ENCODE measurements around the gene OR4D5.

OR4D5 gene
- long read RNA-seq, donor 1 = 0 reads
- long read RNA-seq, donor 2 = 0 reads
- long read RNA-seq, donor 3 = 0 reads
- long read RNA-seq, donor 4 = 0 reads
- long read RNA-seq, donor 5 = 0 reads
- long read RNA-seq, donor 6 = 0 reads
- long read RNA-seq, donor 7 = 0 reads
- long read RNA-seq, donor 8 = 0 reads

GRCh38 chr11:123939317-123939716 is at the start of gene OR4D5:
Gene OR4D5 (plus strand): TSS chr11:123939617. CDS start chr11:123939617, 0 bp downstream.
- DNase-seq = no peak

GRCh38 chr11:123892031-123892430 is 47.4 kb upstream of the OR4D5 start:
- no peak for DNase-seq

- DNase-seq = no peak
These were observed 39.6 kb upstream of the OR4D5 start for GRCh38 chr11:123899792-123900191.

DNA sequence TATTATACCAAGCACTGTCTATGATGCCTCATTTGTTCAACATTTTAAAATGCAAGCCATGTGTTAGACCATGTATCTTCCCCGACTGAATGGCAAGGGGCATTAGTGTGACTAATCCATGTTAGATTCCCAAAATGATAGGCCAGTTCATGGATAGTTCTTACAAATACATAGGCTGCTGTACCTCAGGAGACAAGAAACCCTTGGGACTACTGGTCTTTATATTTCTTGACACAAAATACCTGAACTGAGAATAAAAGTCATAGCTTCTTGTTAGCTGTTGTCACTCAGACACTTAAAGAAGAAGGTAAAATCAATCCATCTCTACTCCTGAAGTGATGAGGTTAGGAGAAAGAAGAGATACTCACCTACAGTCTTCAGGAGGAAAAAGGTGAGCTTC is 37.5 kb upstream of the OR4D5 start, which contains the start of gene OR8D4:
Gene OR8D4, plus strand, starts transcription at position 301 of the 400 bp plus-strand sequence. CDS start 4,265 bp downstream, outside the sequence.
- no peak for DNase-seq

- DNase-seq = no peak
These were observed 35.5 kb upstream of the OR4D5 start for GRCh38 chr11:123903932-123904331.

- no peak for DNase-seq
These were observed 34.5 kb upstream of the OR4D5 start for GRCh38 chr11:123904932-123905331.

DNA sequence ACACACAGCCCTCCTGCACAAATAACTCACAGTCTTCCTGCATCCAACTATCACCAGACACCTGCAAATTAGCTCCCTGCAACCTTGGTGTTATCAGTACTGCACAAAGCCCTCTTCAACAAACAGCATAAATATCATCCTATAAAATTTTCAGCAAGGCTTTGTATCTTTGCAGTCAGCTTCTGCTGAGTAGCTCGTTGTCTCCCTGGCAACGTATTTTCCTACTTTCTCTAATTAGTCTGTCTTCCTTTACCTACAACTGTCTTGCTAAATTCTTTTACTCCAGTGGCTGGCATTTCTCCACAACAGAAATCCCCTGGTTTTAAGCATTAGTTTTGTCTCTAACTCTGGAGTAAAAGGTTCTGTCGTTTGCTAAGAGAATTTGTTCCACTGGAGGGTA is 33.6 kb upstream of the OR4D5 start:
- DNase-seq = no peak

GRCh38 chr11:123920943-123921342 is 18.5 kb upstream of the OR4D5 start:
- DNase-seq = no peak

DNA sequence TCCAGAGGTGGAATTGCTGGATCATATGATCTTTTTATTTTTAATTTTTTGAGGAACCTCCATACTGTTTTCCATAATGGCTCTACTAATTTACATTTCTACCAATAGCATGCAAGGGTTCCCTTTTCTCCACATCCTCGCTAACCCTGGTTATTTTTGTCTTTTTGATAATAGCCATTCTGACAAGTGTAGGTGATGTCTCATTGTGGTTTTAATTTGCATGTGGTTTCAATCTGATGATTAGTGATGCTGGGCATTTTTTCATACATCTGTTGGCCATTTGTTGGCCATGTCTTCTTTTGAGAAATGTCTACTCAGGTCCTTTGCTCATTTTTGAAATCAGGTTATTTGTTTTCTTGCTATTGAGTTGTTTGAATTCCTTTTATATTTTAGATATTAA is 15.4 kb upstream of the OR4D5 start:
- no peak for DNase-seq

DNA sequence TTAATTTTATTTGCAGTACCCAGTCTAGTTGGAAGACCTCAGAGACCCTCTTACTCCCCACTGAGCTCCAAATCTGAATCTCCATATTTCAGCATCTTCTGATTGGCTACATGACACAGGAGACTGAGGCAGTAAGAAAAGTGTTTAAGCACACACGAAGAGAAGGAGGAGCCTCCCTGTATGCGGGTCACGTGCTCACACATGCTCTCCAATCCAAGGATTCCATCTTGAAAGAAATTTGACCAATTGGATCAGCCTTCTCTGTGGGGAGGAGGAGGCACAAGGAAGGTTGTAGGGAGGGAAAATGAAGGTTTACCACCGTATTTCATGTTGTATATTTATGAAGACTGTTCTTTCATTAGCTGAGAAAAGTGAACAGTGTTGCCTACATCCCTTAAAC is 3.0 kb downstream of the OR4D5 start:
- no peak for DNase-seq

GRCh38 chr11:123943738-123944137 is 4.3 kb downstream of the OR4D5 start, which contains the start of gene OR6T1:
Gene OR6T1 (minus strand): TSS chr11:123943838. CDS start chr11:123943838, 0 bp downstream.
- DNase-seq = no peak

- DNase-seq = no peak
These were observed 5.7 kb downstream of the OR4D5 start for GRCh38 chr11:123945132-123945531.

DNA sequence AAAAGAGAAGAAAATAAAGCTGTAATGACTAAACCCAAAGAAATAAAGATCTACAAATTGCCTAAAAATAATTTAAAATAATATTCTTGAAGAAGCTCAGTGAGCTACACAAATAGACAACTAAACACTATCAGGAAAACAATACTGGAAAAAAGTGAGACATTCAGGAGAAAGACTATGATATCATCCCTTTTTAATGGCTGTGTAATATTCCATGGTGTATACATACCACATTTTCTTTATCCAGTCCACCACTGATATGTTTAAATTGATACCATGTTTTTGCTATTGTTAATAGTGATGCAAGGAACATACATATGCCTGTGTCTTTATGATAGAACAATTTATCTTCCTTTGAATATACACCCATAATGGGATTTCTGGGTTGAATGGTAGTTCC is 17.3 kb downstream of the OR4D5 start:
- DNase-seq = no peak

DNA sequence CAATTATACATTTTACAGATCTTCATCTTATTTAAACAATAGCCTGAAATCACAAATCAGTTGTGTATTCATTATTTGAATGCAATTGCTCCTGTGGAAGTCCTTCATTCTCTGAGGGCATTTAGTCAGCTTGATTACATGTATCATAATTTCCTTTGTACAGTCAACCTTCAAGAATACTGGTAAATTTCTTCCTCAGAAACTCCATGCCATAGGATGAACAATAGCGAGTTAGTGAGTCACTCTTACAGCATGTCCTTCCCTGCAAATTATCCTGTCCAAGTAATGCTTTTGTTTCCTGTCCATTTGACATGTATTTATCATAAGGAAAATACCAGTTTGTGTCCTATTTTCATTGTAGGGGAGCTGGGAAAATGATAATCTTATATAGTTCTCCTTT is 34.4 kb downstream of the OR4D5 start:
- no peak for DNase-seq

GRCh38 chr11:123976770-123977560 is 37.5 kb downstream of the OR4D5 start:
- no peak for DNase-seq

GRCh38 chr11:123977731-123978347 is 38.4 kb downstream of the OR4D5 start, which contains the start of gene OR10S1:
Gene OR10S1 (minus strand): TSS chr11:123977781. CDS start chr11:123977664, 117 bp downstream.
- DNase-seq = no peak

DNA sequence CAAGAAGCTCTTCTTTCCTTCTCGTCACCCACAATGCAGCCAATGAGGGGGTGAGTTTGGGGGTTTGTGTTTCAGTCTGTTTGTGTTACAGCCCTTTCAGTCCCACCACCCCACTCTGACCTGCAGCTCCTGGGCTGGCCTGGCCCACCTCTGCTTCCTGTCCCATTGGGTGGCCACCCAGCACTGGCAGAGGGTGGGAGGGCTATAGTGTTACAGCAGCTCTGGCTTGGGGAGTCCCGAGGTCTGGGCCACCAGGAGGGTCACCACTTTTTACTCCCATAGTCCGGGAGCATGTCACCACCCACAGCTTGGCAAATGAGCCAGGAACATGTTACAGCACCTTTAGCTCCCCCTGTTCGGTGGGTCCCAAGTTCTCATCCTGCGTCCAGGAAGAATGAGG is 39.9 kb downstream of the OR4D5 start:
- DNase-seq = no peak
